Measurements from ENCODE around the gene FEM1B. TPM values are rescaled to one million over a fixed set of nuclear protein-coding genes. Genes with fewer than 3 reads are reported as not detected.

FEM1B gene
- total and polyA plus RNA-seq, 2 donors (not counting 1 experiment from before 2014, with no cell fraction given), result 38.2 to 48.4 TPM

DNA sequence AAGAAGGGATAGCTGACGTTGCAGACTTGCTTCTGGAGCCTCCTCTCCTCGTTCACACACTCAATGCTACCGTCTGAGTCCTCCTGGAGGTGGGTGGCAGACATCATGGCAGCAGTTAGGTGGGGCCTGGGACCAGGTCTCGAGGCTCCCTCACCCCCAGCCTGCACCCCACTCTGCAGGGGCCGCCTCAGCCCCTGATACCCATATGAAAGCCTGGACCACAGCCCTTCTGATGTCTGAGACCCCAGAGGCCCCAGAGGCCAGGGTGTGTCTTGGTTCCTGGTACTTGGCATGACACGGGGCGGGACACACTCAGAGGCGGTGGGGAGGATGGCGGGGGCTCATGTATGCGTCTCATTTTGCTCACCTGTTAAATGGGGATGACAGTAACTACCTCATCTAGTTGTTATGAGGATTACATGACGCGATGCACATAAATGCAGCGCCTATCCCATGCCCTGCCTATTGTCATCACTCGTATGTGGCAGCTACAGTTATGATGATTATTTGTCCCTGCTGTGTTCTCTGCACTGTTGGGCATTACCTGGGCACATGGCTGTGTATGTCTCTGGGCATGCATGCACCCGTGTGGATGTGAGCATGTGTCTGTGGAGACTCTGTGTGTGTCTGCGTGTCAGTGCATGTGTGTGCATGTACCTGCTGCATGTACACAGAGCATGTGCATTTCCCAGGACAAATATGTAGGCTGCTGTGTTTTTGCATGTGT lies 39.9 kb downstream of the FEM1B start:
- Histone ChIP-seq H3K9me3 (ENCODE audit: control insufficient read depth, insufficient read depth, low read depth, low read length) (no peaks in the 10 kb centered on the region), H4K20me1 (ENCODE audit: control insufficient read depth, extremely low read depth, insufficient read depth, low read length) (peaks cover 2% of the 10 kb centered on the region), H3K4me1 (ENCODE audit: control insufficient read depth, extremely low read depth, insufficient read depth, low read length) (no peaks in the 10 kb centered on the region), H3K4me2 (ENCODE audit: extremely low read depth, insufficient read depth, low read length) (no peak overlapping the region), H3K79me2 (ENCODE audit: control insufficient read depth, insufficient read depth, low read length) (no peaks in the 10 kb centered on the region), H3K27me3 (ENCODE audit: control insufficient read depth, insufficient read depth, low read length) (no peaks in the 10 kb centered on the region), H3K36me3 (ENCODE audit: control insufficient read depth, insufficient read depth, low read length) (no peaks in the 10 kb centered on the region), H3K27ac (ENCODE audit: insufficient read depth, low read length) (no peak overlapping the region), H3K9ac (ENCODE audit: insufficient read depth, low read length) (no peak overlapping the region), H3K4me3 (replicated peaks in 1 of 4; ENCODE audit: control extremely low read depth in 1 of 4, insufficient read depth in 1 of 4, low read depth in 3 of 4, low read length in 4 of 4) (no peak overlapping the region), H2AFZ (ENCODE audit: low read length) (no peak overlapping the region)
- no peak for DNase-seq (ENCODE audit: low read depth in 2 of 2)
- TF ChIP-seq, protein P1, sequence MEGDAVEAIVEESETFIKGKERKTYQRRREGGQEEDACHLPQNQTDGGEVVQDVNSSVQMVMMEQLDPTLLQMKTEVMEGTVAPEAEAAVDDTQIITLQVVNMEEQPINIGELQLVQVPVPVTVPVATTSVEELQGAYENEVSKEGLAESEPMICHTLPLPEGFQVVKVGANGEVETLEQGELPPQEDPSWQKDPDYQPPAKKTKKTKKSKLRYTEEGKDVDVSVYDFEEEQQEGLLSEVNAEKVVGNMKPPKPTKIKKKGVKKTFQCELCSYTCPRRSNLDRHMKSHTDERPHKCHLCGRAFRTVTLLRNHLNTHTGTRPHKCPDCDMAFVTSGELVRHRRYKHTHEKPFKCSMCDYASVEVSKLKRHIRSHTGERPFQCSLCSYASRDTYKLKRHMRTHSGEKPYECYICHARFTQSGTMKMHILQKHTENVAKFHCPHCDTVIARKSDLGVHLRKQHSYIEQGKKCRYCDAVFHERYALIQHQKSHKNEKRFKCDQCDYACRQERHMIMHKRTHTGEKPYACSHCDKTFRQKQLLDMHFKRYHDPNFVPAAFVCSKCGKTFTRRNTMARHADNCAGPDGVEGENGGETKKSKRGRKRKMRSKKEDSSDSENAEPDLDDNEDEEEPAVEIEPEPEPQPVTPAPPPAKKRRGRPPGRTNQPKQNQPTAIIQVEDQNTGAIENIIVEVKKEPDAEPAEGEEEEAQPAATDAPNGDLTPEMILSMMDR (conservative IDR thresholded peaks at IDR 0.05 in 1 of 2, IDR thresholded peaks at IDR 0.05 in 1 of 2; ENCODE audit: low read depth in 1 of 2, low read length in 2 of 2), result no peak
- TF ChIP-seq EZH2 (IDR thresholded peaks at IDR 0.05; ENCODE audit: low read length, missing control alignments), result no peak

DNA sequence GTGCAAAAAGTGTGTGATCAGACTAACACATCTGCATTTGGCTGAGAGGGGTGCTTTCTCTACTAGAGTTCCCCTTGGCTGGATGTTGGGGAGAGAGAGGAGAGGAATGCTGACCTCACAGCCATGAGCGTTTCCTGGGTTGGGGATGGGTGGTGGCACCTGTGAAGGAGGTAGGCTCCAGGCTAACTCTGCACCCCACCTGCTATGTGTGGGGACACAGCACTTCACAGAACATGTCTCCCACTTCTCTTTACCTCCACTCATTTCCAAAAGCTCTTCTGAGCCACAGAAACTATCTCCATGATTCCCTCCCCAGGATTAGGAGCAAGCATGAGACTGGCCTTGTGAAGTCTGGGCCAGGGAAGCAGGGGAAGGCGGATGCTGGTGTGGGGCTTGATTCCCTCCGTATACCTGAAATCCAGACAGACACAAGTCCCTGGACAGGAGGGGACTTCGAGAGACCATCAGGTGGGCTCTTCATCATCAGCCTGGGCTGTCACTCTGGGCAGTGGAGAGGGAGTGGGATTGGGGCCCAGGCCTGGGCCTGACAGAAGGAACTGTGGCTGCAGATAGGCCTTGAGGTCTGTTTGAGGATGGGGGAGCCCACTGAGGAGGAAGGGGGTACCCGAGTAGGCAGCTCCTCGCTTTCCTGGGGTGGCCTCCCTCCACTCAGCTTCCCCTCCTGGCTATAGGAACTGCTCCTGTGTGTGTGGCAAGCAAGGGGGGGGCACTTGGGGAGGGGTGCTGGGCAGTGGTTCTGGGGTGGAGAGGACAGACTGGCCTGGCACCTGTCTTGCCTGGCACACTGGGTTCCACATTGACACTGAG lies 40.7 kb downstream of the FEM1B start:
- no peaks in the 10 kb centered on the region for H3K79me2 ChIP-seq (ENCODE audit: control insufficient read depth, insufficient read depth, low read length)
- H3K27me3 ChIP-seq (ENCODE audit: control insufficient read depth, insufficient read depth, low read length), result no peaks in the 10 kb centered on the region
- no peak overlapping the region for H3K27ac ChIP-seq (ENCODE audit: insufficient read depth, low read length)
- no peaks in the 10 kb centered on the region for H3K36me3 ChIP-seq (ENCODE audit: control insufficient read depth, insufficient read depth, low read length)
- TF ChIP-seq, protein P1 (conservative IDR thresholded peaks at IDR 0.05 in 1 of 2, IDR thresholded peaks at IDR 0.05 in 1 of 2; ENCODE audit: low read depth in 1 of 2, low read length in 2 of 2), result no peak
- no peak for TF ChIP-seq EZH2 (IDR thresholded peaks at IDR 0.05; ENCODE audit: low read length, missing control alignments)
- no peak overlapping the region for H3K4me3 ChIP-seq (replicated peaks in 1 of 4; ENCODE audit: control extremely low read depth in 1 of 4, insufficient read depth in 1 of 4, low read depth in 3 of 4, low read length in 4 of 4)
- H3K4me2 ChIP-seq (ENCODE audit: extremely low read depth, insufficient read depth, low read length), result no peak overlapping the region
- H4K20me1 ChIP-seq (ENCODE audit: control insufficient read depth, extremely low read depth, insufficient read depth, low read length), result peaks cover 2% of the 10 kb centered on the region
- H3K9me3 ChIP-seq (ENCODE audit: control insufficient read depth, insufficient read depth, low read depth, low read length), result no peaks in the 10 kb centered on the region
- DNase-seq (ENCODE audit: low read depth in 2 of 2), result no peak
- H3K4me1 ChIP-seq (ENCODE audit: control insufficient read depth, extremely low read depth, insufficient read depth, low read length), result no peaks in the 10 kb centered on the region
- no peak overlapping the region for H2AFZ ChIP-seq (ENCODE audit: low read length)
- no peak overlapping the region for H3K9ac ChIP-seq (ENCODE audit: insufficient read depth, low read length)

Data from fibroblast of lung (primary cell).